Astrocyte (in vitro differentiated cells and primary cell): ENCODE data around the gene MYO1B. TPM values are rescaled to one million over a fixed set of nuclear protein-coding genes. Genes with fewer than 3 reads are reported as not detected.

ENCODE experiments used
- DNase-seq: peaks from one replicate; pipeline ENCODE4 v3.0.0-alpha.2; 2010; ENCODE audit warnings: low read depth
- FAIRE-seq: peaks from 2 replicates; lab custom pipeline; 2011; peaks lifted over from hg19 to GRCh38; lab: Jason Lieb, UNC
- H2AFZ ChIP-seq: 2 replicates; pipeline ENCODE4 v1.6.0; 2012; ENCODE audit warnings: low read depth, low read length, inconsistent platforms
- H3K27ac ChIP-seq: 2 replicates; pipeline ENCODE4 v1.5.1; 2011; ENCODE audit warnings: low read depth, low read length, inconsistent platforms
- H3K27me3 ChIP-seq: 2 replicates; pipeline ENCODE4 v1.6.0; 2011; ENCODE audit warnings: low read length, inconsistent platforms; ENCODE audit not compliant: insufficient read depth
- H3K36me3 ChIP-seq: 2 replicates; pipeline ENCODE4 v1.5.1; 2011; ENCODE audit warnings: low read length, inconsistent platforms; ENCODE audit not compliant: insufficient read depth
- H3K4me1 ChIP-seq: 2 replicates; pipeline ENCODE4 v1.5.1; 2011; ENCODE audit warnings: low read length, inconsistent platforms; ENCODE audit not compliant: insufficient read depth
- H3K4me2 ChIP-seq: 2 replicates; pipeline ENCODE4 v1.6.0; 2012; ENCODE audit warnings: low read length, inconsistent platforms
- H3K4me3 ChIP-seq: 2 replicates; pipeline ENCODE4 v1.5.1; 2011; ENCODE audit warnings: low read depth, mild to moderate bottlenecking, low read length, inconsistent platforms; ENCODE audit not compliant: insufficient read depth
- H3K79me2 ChIP-seq: 2 replicates; pipeline ENCODE4 v1.6.0; 2012; ENCODE audit warnings: mild to moderate bottlenecking, low read length, inconsistent platforms; ENCODE audit not compliant: insufficient read depth
- H3K9ac ChIP-seq: 2 replicates; pipeline ENCODE4 v1.6.0; 2012; ENCODE audit warnings: mild to moderate bottlenecking, low read length, inconsistent platforms
- H3K9me3 ChIP-seq: 2 replicates; pipeline ENCODE4 v1.5.1; 2012; ENCODE audit warnings: low read depth, mild to moderate bottlenecking, low read length, inconsistent platforms; ENCODE audit not compliant: insufficient read depth
- H4K20me1 ChIP-seq: 2 replicates; pipeline ENCODE4 v1.6.0; 2012; ENCODE audit warnings: low read length, inconsistent platforms; ENCODE audit not compliant: insufficient read depth
- H3K27ac Mint-ChIP-seq: one replicate; pipeline ENCODE4 v1.8.0; 2021; ENCODE audit warnings: mild to moderate bottlenecking, mixed read lengths; ENCODE audit not compliant: unreplicated experiment
- H3K27me3 Mint-ChIP-seq: one replicate; pipeline ENCODE4 v1.8.0; 2021; ENCODE audit warnings: low read depth, mixed read lengths; ENCODE audit not compliant: unreplicated experiment
- H3K36me3 Mint-ChIP-seq: one replicate; pipeline ENCODE4 v1.8.0; 2021; ENCODE audit warnings: low read depth, mixed read lengths; ENCODE audit not compliant: unreplicated experiment
- H3K4me1 Mint-ChIP-seq: one replicate; pipeline ENCODE4 v1.8.0; 2021; ENCODE audit warnings: low read depth, mixed read lengths; ENCODE audit not compliant: unreplicated experiment
- H3K4me3 Mint-ChIP-seq: one replicate; pipeline ENCODE4 v1.8.0; 2021; ENCODE audit warnings: mild to moderate bottlenecking, moderate library complexity, mixed read lengths; ENCODE audit not compliant: unreplicated experiment
- H3K9me3 Mint-ChIP-seq: one replicate; pipeline ENCODE4 v1.8.0; 2021; ENCODE audit warnings: mild to moderate bottlenecking, mixed read lengths; ENCODE audit not compliant: unreplicated experiment
- EZH2 ChIP-seq: IDR thresholded peaks from 2 replicates; pipeline ENCODE4 v1.6.1; 2012; ENCODE audit warnings: mild to moderate bottlenecking, low read length, inconsistent platforms; ENCODE audit not compliant: insufficient read depth
- total RNA-seq: library from RNA; stranded (reverse); gene quantifications from 2 replicates; pipeline ENCODE4 v1.2.1, GENCODE V29; 2021
- TF ChIP-seq, protein P1 (sequence below): IDR thresholded peaks from 2 replicates; pipeline ENCODE4 v1.5.1; 2011; ENCODE audit warnings: low read depth, mild to moderate bottlenecking, inconsistent platforms, low read length, moderate library complexity; ENCODE audit not compliant: insufficient read depth

The MYO1B gene
- total RNA-seq, 1 donor from 2014 or later = 95.7 TPM

DNA sequence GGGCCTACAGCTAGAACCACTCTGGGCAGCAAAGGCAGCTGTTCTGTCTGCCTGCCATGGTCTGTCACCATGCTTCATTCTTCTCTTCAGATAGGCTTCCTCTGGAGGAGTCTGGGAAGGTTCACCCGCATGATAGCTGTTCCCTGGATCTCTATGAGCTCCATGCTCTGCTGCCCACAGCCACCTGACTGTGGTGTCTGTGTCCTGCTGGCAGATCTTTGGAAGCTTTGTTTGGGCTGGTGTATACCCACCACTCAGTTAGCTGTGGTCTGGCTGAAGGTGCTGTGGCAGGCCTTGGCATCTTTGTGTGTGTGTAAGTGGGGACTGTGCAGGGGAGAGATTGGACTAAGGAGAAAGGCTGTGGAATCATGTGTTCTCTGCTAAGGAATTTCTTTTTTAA lies 23.4 kb downstream of the MYO1B start:
- peaks cover 84% of the 10 kb centered on the region for H3K79me2 ChIP-seq
- no peaks in the 10 kb centered on the region for H3K36me3 ChIP-seq
- peaks cover 73% of the 10 kb centered on the region for H4K20me1 ChIP-seq
- TF ChIP-seq, protein P1, sequence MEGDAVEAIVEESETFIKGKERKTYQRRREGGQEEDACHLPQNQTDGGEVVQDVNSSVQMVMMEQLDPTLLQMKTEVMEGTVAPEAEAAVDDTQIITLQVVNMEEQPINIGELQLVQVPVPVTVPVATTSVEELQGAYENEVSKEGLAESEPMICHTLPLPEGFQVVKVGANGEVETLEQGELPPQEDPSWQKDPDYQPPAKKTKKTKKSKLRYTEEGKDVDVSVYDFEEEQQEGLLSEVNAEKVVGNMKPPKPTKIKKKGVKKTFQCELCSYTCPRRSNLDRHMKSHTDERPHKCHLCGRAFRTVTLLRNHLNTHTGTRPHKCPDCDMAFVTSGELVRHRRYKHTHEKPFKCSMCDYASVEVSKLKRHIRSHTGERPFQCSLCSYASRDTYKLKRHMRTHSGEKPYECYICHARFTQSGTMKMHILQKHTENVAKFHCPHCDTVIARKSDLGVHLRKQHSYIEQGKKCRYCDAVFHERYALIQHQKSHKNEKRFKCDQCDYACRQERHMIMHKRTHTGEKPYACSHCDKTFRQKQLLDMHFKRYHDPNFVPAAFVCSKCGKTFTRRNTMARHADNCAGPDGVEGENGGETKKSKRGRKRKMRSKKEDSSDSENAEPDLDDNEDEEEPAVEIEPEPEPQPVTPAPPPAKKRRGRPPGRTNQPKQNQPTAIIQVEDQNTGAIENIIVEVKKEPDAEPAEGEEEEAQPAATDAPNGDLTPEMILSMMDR = no peak
- no peak for TF ChIP-seq EZH2
- DNase-seq = no peak
- H3K9me3 ChIP-seq = no peaks in the 10 kb centered on the region
- no peak overlapping the region for H3K27ac ChIP-seq
- no peaks in the 10 kb centered on the region for H3K27me3 Mint-ChIP-seq
- no peak overlapping the region for H3K9ac ChIP-seq
- no peak overlapping the region for H2AFZ ChIP-seq
- H3K4me3 ChIP-seq = no peak overlapping the region
- H3K4me1 Mint-ChIP-seq = peaks cover 56% of the 10 kb centered on the region
- H3K4me1 ChIP-seq = peaks cover 36% of the 10 kb centered on the region
- peak overlapping the region; percentile 11 for H3K4me3 Mint-ChIP-seq
- H3K9me3 Mint-ChIP-seq = peaks cover 2% of the 10 kb centered on the region
- no peak for FAIRE-seq
- H3K36me3 Mint-ChIP-seq = peaks cover 2% of the 10 kb centered on the region
- H3K27ac Mint-ChIP-seq = peak overlapping the region; percentile 71
- no peak overlapping the region for H3K4me2 ChIP-seq
- no peaks in the 10 kb centered on the region for H3K27me3 ChIP-seq

DNA sequence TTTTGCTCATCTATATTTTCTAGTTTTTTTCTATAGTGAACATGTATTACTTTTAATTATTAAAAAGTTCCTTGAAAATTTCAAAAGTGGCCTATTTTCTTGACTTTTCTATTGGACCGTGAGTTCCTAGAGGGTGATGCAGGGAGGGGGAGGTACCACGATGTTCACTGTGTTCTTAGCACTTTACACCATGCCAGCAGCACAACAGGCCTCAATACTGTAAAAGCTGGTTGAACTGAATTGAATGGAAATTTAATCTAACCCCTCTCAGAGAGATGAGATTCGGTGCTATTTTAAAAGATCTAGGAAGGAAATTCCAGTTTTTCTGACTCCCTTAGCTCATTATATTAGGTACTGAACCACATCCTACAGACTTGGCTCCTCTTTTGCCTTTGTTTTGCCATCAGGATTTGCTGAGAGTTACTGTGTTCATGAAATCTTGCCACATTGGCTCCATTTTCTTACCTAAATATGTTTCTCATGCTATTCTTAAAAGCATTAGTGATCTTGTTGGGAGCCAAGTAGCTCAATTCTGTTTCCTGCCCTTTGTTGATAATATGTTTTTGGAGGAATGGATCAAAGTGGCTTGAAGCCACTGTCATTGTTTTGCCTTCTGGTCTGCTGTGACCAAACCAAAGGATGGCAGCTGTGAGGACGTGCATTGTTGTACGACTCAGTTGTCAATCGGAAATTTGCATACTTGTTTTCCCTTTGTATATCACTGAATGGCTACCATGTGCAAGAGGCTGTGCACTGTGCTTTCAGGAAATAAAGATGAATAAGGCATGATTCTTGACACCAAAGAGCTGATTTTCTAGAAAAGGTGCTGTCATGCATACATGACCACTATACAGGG lies 25.3 kb downstream of the MYO1B start:
- H3K4me3 Mint-ChIP-seq = no peak overlapping the region
- H3K36me3 Mint-ChIP-seq = peaks cover 2% of the 10 kb centered on the region
- H2AFZ ChIP-seq = no peak overlapping the region
- H3K4me1 ChIP-seq = peaks cover 20% of the 10 kb centered on the region
- no peaks in the 10 kb centered on the region for H3K27me3 Mint-ChIP-seq
- peaks cover 80% of the 10 kb centered on the region for H4K20me1 ChIP-seq
- no peak overlapping the region for H3K9ac ChIP-seq
- no peak overlapping the region for H3K4me3 ChIP-seq
- no peaks in the 10 kb centered on the region for H3K9me3 ChIP-seq
- no peak for TF ChIP-seq EZH2
- TF ChIP-seq, protein P1 = no peak
- no peak overlapping the region for H3K27ac ChIP-seq
- H3K27me3 ChIP-seq = no peaks in the 10 kb centered on the region
- FAIRE-seq (no peak), DNase-seq (no peak)
- no peaks in the 10 kb centered on the region for H3K36me3 ChIP-seq
- H3K9me3 Mint-ChIP-seq = peaks cover 2% of the 10 kb centered on the region
- no peak overlapping the region for H3K4me2 ChIP-seq
- H3K27ac Mint-ChIP-seq = no peak overlapping the region
- peaks cover 97% of the 10 kb centered on the region for H3K79me2 ChIP-seq
- peaks cover 47% of the 10 kb centered on the region for H3K4me1 Mint-ChIP-seq

DNA sequence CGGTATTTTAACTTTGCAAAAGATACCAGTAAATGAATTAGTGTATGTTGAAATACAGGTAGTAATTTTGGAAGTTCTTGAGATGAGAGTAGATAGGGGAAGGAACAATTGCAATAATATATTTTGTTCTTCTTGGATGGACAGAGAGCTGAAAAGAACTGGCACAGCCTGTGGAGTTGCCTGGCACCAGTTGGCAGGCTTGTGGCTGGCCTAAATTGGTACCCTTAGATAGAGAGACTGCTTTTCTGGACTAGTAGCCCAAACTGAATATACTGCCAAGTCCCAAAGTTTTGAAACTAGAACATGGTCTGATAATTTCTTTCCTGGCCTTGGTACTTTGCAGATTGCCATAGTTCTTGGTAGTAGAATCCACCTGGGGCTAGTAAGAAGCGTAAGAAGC lies 26.9 kb downstream of the MYO1B start:
- TF ChIP-seq EZH2 = no peak
- TF ChIP-seq, protein P1 = no peak
- Histone ChIP-seq H3K9ac (no peak overlapping the region), H3K27me3 (no peaks in the 10 kb centered on the region), H3K4me1 (peaks cover 14% of the 10 kb centered on the region), H3K36me3 (no peaks in the 10 kb centered on the region), H3K9me3 (no peaks in the 10 kb centered on the region), H3K27ac (no peak overlapping the region), H2AFZ (no peak overlapping the region), H3K79me2 (peaks cover 100% of the 10 kb centered on the region), H4K20me1 (peaks cover 83% of the 10 kb centered on the region), H3K4me2 (no peak overlapping the region), H3K4me3 (no peak overlapping the region)
- peaks cover 2% of the 10 kb centered on the region for H3K36me3 Mint-ChIP-seq
- H3K9me3 Mint-ChIP-seq = peaks cover 2% of the 10 kb centered on the region
- no peak for FAIRE-seq
- no peak overlapping the region for H3K27ac Mint-ChIP-seq
- DNase-seq = no peak
- H3K27me3 Mint-ChIP-seq = no peaks in the 10 kb centered on the region
- H3K4me3 Mint-ChIP-seq = no peak overlapping the region
- H3K4me1 Mint-ChIP-seq = peaks cover 41% of the 10 kb centered on the region
